IMR-90 (cell line): ENCODE measurements around the gene ZNF488. TPM values are rescaled to one million over a fixed set of nuclear protein-coding genes. Genes with fewer than 3 reads are reported as not detected.

Experiments used
- ATAC-seq: fragments of 200-7000 bp; cut with Tn5 transposase; 2 replicates; pipeline ENCODE4 v1.9.1; 2020; ENCODE audit warnings: low read depth, mild to moderate bottlenecking, moderate library complexity
- BruUV-seq: library from RNA; stranded (reverse); fragments of 400-500 nt; replicated peaks from 2 replicates; lab custom pipeline; 2021; lab: Mats Ljungman, UMichigan
- CTCF ChIA-PET: fragments of 300-600 bp; formaldehyde crosslinking; extraction: SDS; loops from one replicate; lab custom pipeline; 2021; ENCODE audit warnings: antibody characterized with exemption; lab: Yijun Ruan, JAX
- POLR2A ChIA-PET: fragments of 300-600 bp; sonication (Branson Sonifier 250); formaldehyde crosslinking; loops from one replicate; lab custom pipeline; 2022; ENCODE audit warnings: antibody characterized with exemption; ENCODE audit not compliant: unreplicated experiment; lab: Charles Lee
- DNase-seq: peaks from one replicate; pipeline ENCODE4 v3.0.0; 2013
- H2AFZ ChIP-seq: replicated peaks from 2 replicates; pipeline ENCODE3; 2013; ENCODE audit warnings: low read length, mild to moderate bottlenecking; ENCODE audit not compliant: poor library complexity
- H2AK5ac ChIP-seq: 2 replicates; pipeline ENCODE4 v1.6.1; 2013; ENCODE audit warnings: low read depth, low read length, inconsistent platforms
- H2AK9ac ChIP-seq: replicated peaks from 2 replicates; pipeline ENCODE3; 2013; ENCODE audit warnings: mild to moderate bottlenecking, low read depth, low read length, moderate library complexity; ENCODE audit not compliant: poor library complexity
- H2BK120ac ChIP-seq: 2 replicates; pipeline ENCODE4 v1.6.1; 2013; ENCODE audit warnings: low read depth, low read length, inconsistent platforms
- H2BK15ac ChIP-seq: 3 replicates; pipeline ENCODE4 v1.6.1; 2013; ENCODE audit warnings: low read depth, low read length, inconsistent platforms
- H2BK20ac ChIP-seq: 2 replicates; pipeline ENCODE4 v1.6.1; 2013; ENCODE audit warnings: low read depth, mild to moderate bottlenecking, inconsistent platforms, low read length, moderate library complexity
- H2BK5ac ChIP-seq: 2 replicates; pipeline ENCODE4 v1.6.1; 2013; ENCODE audit warnings: mild to moderate bottlenecking, low read depth, low read length, inconsistent platforms; ENCODE audit not compliant: poor library complexity, severe bottlenecking
- H3K14ac ChIP-seq: replicated peaks from 2 replicates; pipeline ENCODE4 v1.6.1; 2013; ENCODE audit warnings: low read depth, low read length, inconsistent platforms
- H3K18ac ChIP-seq: 2 replicates; pipeline ENCODE4 v1.6.1; 2013; ENCODE audit warnings: low read depth, low read length, control low read depth
- H3K23ac ChIP-seq: 2 replicates; pipeline ENCODE4 v1.6.1; 2013; ENCODE audit warnings: low read depth, low read length, inconsistent platforms
- H3K27ac ChIP-seq: 2 replicates; pipeline ENCODE4 v1.5.1; 2013; ENCODE audit warnings: mild to moderate bottlenecking, control low read depth, low read length; ENCODE audit not compliant: insufficient read depth
- H3K27me3 ChIP-seq: 2 replicates; pipeline ENCODE4 v1.6.1; 2013; ENCODE audit warnings: low read length; ENCODE audit not compliant: control insufficient read depth, insufficient read depth
- H3K36me3 ChIP-seq: 2 replicates; pipeline ENCODE4 v1.6.1; 2013; ENCODE audit warnings: low read length, mixed read lengths; ENCODE audit not compliant: control insufficient read depth, insufficient read depth
- H3K4ac ChIP-seq: 2 replicates; pipeline ENCODE4 v1.6.1; 2013; ENCODE audit warnings: low read depth, low read length, inconsistent platforms
- H3K4me1 ChIP-seq: 2 replicates; pipeline ENCODE4 v1.6.1; 2013; ENCODE audit warnings: low read length, mixed read lengths; ENCODE audit not compliant: control insufficient read depth, insufficient read depth
- H3K4me2 ChIP-seq: 2 replicates; pipeline ENCODE4 v1.6.1; 2013; ENCODE audit warnings: low read depth, mild to moderate bottlenecking, control low read depth, low read length, moderate library complexity
- H3K4me3 ChIP-seq: 2 replicates; pipeline ENCODE4 v1.5.1; 2013; ENCODE audit warnings: low read depth, mild to moderate bottlenecking, control low read depth, low read length, moderate library complexity; ENCODE audit not compliant: insufficient read depth
- H3K56ac ChIP-seq: 2 replicates; pipeline ENCODE4 v1.6.1; 2013; ENCODE audit warnings: low read length, inconsistent platforms; ENCODE audit not compliant: insufficient read depth; ENCODE audit errors: extremely low read depth
- H3K79me1 ChIP-seq, 2 experiments: 2 replicates each; pipeline ENCODE4 v1.6.1; 2013; ENCODE audit warnings: low read length in 2 of 2, inconsistent platforms in 1 of 2, low read depth in 1 of 2
- H3K9ac ChIP-seq: 2 replicates; pipeline ENCODE4 v1.6.1; 2013; ENCODE audit warnings: low read depth, low read length, control low read depth
- H3K9me1 ChIP-seq: 2 replicates; pipeline ENCODE4 v1.6.1; 2013; ENCODE audit warnings: low read length, inconsistent platforms; ENCODE audit not compliant: insufficient read depth
- H3K9me3 ChIP-seq: 2 replicates; pipeline ENCODE4 v1.6.1; 2013; ENCODE audit warnings: low read length; ENCODE audit not compliant: control insufficient read depth, insufficient read depth
- H4K20me1 ChIP-seq: 2 replicates; pipeline ENCODE4 v1.6.1; 2013; ENCODE audit warnings: low read length, inconsistent platforms; ENCODE audit not compliant: insufficient read depth
- H4K5ac ChIP-seq: 2 replicates; pipeline ENCODE4 v1.6.1; 2013; ENCODE audit warnings: mild to moderate bottlenecking, low read depth, low read length, control low read depth
- H4K8ac ChIP-seq, 2 experiments: 2 replicates each; pipeline ENCODE4 v1.6.1; 2013; ENCODE audit warnings: low read depth in 2 of 2, low read length in 2 of 2, control low read depth in 1 of 2, inconsistent platforms in 1 of 2
- H4K91ac ChIP-seq: 2 replicates; pipeline ENCODE4 v1.6.1; 2013; ENCODE audit warnings: low read depth, low read length, inconsistent platforms; ENCODE audit not compliant: insufficient read depth
- CEBPB ChIP-seq: IDR thresholded peaks from 2 replicates; pipeline ENCODE4 v1.6.1; 2012; ENCODE audit warnings: low read depth, low read length, improper control_type of control experiment
- CHD1 ChIP-seq: IDR thresholded peaks from 2 replicates; pipeline ENCODE4 v1.6.1; 2012; ENCODE audit warnings: low read depth, low read length, improper control_type of control experiment
- FOS ChIP-seq: fragments of 150-350 bp; IDR thresholded peaks from 2 replicates; pipeline ENCODE4 v1.6.1; 2016; ENCODE audit warnings: low read depth, low read length
- MAFK ChIP-seq: IDR thresholded peaks from 2 replicates; pipeline ENCODE4 v1.6.1; 2012; ENCODE audit warnings: low read depth, low read length, improper control_type of control experiment
- MXI1 ChIP-seq: IDR thresholded peaks from 2 replicates; pipeline ENCODE4 v1.6.1; 2012; ENCODE audit warnings: low read depth, mild to moderate bottlenecking, low read length, moderate library complexity, borderline replicate concordance
- NFE2L2 ChIP-seq: fragments of 150-350 bp; IDR thresholded peaks from 2 replicates; pipeline ENCODE4 v1.6.1; 2016; ENCODE audit warnings: low read depth, mild to moderate bottlenecking, low read length
- POLR2A ChIP-seq: IDR thresholded peaks from 2 replicates; pipeline ENCODE4 v1.6.1; 2012; ENCODE audit warnings: mild to moderate bottlenecking, low read depth, low read length
- RAD21 ChIP-seq: IDR thresholded peaks from 2 replicates; pipeline ENCODE4 v1.6.1; 2012; ENCODE audit warnings: low read length, improper control_type of control experiment
- RCOR1 ChIP-seq: IDR thresholded peaks from 2 replicates; pipeline ENCODE4 v1.6.1; 2012; ENCODE audit warnings: mild to moderate bottlenecking, low read length, improper control_type of control experiment; ENCODE audit not compliant: insufficient replicate concordance
- RFX5 ChIP-seq: IDR thresholded peaks from 2 replicates; pipeline ENCODE4 v1.8.0; 2012; ENCODE audit warnings: low read depth, mild to moderate bottlenecking, low read length, moderate library complexity
- SMC3 ChIP-seq: fragments of 150-350 bp; IDR thresholded peaks from 2 replicates; pipeline ENCODE4 v1.6.1; 2016; ENCODE audit warnings: low read depth, mild to moderate bottlenecking, antibody characterized with exemption, low read length, moderate library complexity
- USF2 ChIP-seq: fragments of 150-350 bp; IDR thresholded peaks from 2 replicates; pipeline ENCODE4 v1.6.1; 2017; ENCODE audit warnings: mild to moderate bottlenecking, antibody characterized with exemption, low read length, low read depth
- WGBS, 2 experiments: methylation state at CpG; one replicate each; pipeline versions ENCODE4 v1.1.5 to v1.1.7; 2013; ENCODE audit warnings: missing lambda C conversion rate in 2 of 2; ENCODE audit not compliant: insufficient read length in 1 of 2; ENCODE audit errors: extremely low coverage in 2 of 2; 5-methylcytosine and 5-hydroxymethylcytosine counted together
- dilution Hi-C: fragments of 300-500 bp; cut with HindIII; formaldehyde crosslinking; loops from one replicate; pipeline ENCODE4 v1.14.3; 2018; ENCODE audit warnings: low sequenced_read_pairs; ENCODE audit not compliant: unreplicated experiment
- in situ Hi-C: fragments of 300-500 bp; cut with MboI; formaldehyde crosslinking; loops from 3 replicates; pipeline ENCODE4 v1.14.3; 2019; ENCODE audit warnings: low sequenced_read_pairs, inconsistent platforms, mixed read lengths
- intact Hi-C: fragments of 100-400 bp; cut with micrococcal nuclease; formaldehyde crosslinking; loops from 2 replicates; pipeline ENCODE4 v1.10.0; 2022
- polyA plus RNA-seq, 3 experiments: library from polyadenylated mRNA; depleted of rRNA; stranded (reverse); fragments of >200 nt; gene quantifications; 2 replicates each; pipeline ENCODE4 v1.2.3, GENCODE V29; 2012; ENCODE audit warnings: low replicate concordance in 1 of 3
- total RNA-seq: library from RNA; depleted of rRNA; stranded (reverse); fragments of >200 nt; gene quantifications from 2 replicates; pipeline ENCODE4 v1.2.3, GENCODE V29; 2012
- TF ChIP-seq, protein P1 (sequence below): fragments of 150-350 bp; IDR thresholded peaks from 2 replicates; pipeline ENCODE4 v1.6.1; 2016; ENCODE audit warnings: low read depth, mild to moderate bottlenecking, low read length, moderate library complexity, borderline replicate concordance

Gene ZNF488
- total and polyA plus RNA-seq, 2 of the 4 experiments (the other 2 are of a cell fraction), result under 0.01 to 0.14 TPM

DNA sequence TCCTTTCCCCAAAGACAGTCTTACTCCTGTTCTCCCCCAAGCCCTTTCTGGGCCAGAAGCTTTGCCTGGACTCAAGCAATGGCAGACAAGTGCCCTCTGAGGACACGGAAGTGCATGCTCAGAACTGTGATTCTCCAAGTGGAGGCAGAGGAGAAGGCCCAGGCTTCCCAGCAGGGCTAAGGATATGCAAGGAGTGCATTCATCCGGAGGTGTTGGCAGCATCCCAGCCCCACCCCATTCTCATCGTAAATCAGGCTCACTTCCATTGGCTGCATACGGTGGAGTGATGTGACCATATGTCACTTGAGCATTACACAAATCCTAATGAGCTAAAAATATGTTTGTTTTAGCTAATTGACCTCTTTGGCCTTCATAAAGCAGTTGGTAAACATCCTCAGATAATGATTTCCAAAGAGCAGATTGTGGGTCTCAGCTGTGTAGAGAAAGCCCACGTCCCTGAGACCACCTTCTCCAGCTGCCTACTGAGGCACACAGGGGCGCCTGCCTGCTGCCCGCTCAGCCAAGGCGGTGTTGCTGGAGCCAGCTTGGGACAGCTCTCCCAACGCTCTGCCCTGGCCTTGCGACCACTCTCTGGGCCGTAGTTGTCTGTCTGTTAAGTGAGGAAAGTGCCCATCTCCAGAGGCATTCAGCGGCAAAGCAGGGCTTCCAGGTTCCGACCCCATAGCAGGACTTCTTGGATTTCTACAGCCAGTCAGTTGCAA is 37.4 kb downstream of the ZNF488 start:
- DNase-seq, result no peak

More for the DNA sequence above, 37.4 kb downstream of the ZNF488 start:
- H3K4me3 ChIP-seq, result no peak overlapping the region
- H2BK15ac ChIP-seq, result no peak overlapping the region
- no peak overlapping the region for H4K5ac ChIP-seq
- BruUV-seq, result no TSS peak
- H2AK9ac ChIP-seq, result no peak overlapping the region
- H2BK20ac ChIP-seq, result no peak overlapping the region
- H3K4me1 ChIP-seq, result no peaks in the 10 kb centered on the region
- H3K27ac ChIP-seq, result no peak overlapping the region
- ChIA-PET CTCF (interaction anchor here (1.6 kb wide), 1 partner anchor 299 kb away, joined by 5 read pairs; no protein-coding TSS in a partner anchor), POLR2A (no interaction called here)
- H2AK5ac ChIP-seq, result no peak overlapping the region
- no peak overlapping the region for H2BK5ac ChIP-seq
- no peaks in the 10 kb centered on the region for H3K9me1 ChIP-seq
- no peak for ATAC-seq
- WGBS, 2 experiments, result no CpG with 5 or more reads among the region's 13 CpGs
- H3K14ac ChIP-seq, result no peak overlapping the region
- H4K20me1 ChIP-seq, result no peaks in the 10 kb centered on the region
- H4K8ac ChIP-seq, result no peak overlapping the region
- H3K79me1 ChIP-seq, result no peaks in the 10 kb centered on the region
- no peak overlapping the region for H3K23ac ChIP-seq
- no peak overlapping the region for H2BK120ac ChIP-seq
- no peak overlapping the region for H3K4me2 ChIP-seq
- no peak overlapping the region for H3K18ac ChIP-seq
- intact Hi-C loops (no loop called here), in situ Hi-C loops (no loop called here), dilution Hi-C loops (no loop called here)
- H2AFZ ChIP-seq, result no peak overlapping the region
- H3K9me3 ChIP-seq, result no peaks in the 10 kb centered on the region
- H4K91ac ChIP-seq, result no peak overlapping the region
- H3K4ac ChIP-seq, result no peak overlapping the region
- TF ChIP-seq SMC3 (no peak), CEBPB (no peak), MAFK (no peak), CHD1 (no peak), POLR2A (no peak), FOS (no peak), RFX5 (no peak), MXI1 (no peak), USF2 (no peak), NFE2L2 (no peak), RAD21 (no peak), RCOR1 (no peak)
- TF ChIP-seq, protein P1, sequence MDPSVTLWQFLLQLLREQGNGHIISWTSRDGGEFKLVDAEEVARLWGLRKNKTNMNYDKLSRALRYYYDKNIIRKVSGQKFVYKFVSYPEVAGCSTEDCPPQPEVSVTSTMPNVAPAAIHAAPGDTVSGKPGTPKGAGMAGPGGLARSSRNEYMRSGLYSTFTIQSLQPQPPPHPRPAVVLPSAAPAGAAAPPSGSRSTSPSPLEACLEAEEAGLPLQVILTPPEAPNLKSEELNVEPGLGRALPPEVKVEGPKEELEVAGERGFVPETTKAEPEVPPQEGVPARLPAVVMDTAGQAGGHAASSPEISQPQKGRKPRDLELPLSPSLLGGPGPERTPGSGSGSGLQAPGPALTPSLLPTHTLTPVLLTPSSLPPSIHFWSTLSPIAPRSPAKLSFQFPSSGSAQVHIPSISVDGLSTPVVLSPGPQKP, result no peak
- no peaks in the 10 kb centered on the region for H3K36me3 ChIP-seq
- H3K27me3 ChIP-seq, result peaks cover 27% of the 10 kb centered on the region
- no peak overlapping the region for H3K9ac ChIP-seq
- no peak overlapping the region for H3K56ac ChIP-seq
